Adrenal gland (tissue), 5 donors: ENCODE data around the gene MYH11.

Source experiments
- CTCF ChIP-seq, 6 experiments: fragments of 450-650 bp in 4 of 6; fragments of 200-600 bp in 2 of 6; sonication (generic) in 1 of 6; IDR thresholded peaks; 1 replicate in 5 of 6; 2 replicates in 1 of 6; pipeline versions ENCODE4 v1.5.1 to v1.8.0; 2016 to 2021; ENCODE audit warnings: antibody characterized with exemption in 6 of 6, mild to moderate bottlenecking in 2 of 6, moderate library complexity in 1 of 6
- POLR2A ChIP-seq, 2 donors: fragments of 450-650 bp; IDR thresholded peaks; one replicate each; pipeline ENCODE4 v1.6.1; 2017; ENCODE audit warnings: antibody characterized with exemption in 2 of 2, mild to moderate bottlenecking in 2 of 2, moderate library complexity in 1 of 2
- donor health status: DM: no; HTN: no; CAD: no.

GRCh38 chr16:15795615-15796014, 61.2 kb downstream of the MYH11 start:
- no peak for TF ChIP-seq CTCF (IDR thresholded peaks at IDR 0.05)
- no peak for TF ChIP-seq POLR2A (IDR thresholded peaks at IDR 0.05)
